ENCODE measurements around the gene AGAP1.

The AGAP1 gene

GRCh38 chr2:235726554-235726953, 232.7 kb downstream of the AGAP1 start:
- TF ChIP-seq TAF1 (IDR thresholded peaks at IDR 0.05; ENCODE audit: borderline replicate concordance, insufficient read depth, low read length) (no peak), POLR2AphosphoS5 (IDR thresholded peaks at IDR 0.05; ENCODE audit: low read depth, low read length) (no peak), SIN3A (IDR thresholded peaks at IDR 0.05; ENCODE audit: borderline replicate concordance, insufficient read depth, low read length) (no peak), FOXP2 (optimal IDR thresholded peaks at IDR 0.05; ENCODE audit: borderline replicate concordance, extremely low read depth, extremely low read length, insufficient read depth) (no peak)
- TF ChIP-seq, protein P1, sequence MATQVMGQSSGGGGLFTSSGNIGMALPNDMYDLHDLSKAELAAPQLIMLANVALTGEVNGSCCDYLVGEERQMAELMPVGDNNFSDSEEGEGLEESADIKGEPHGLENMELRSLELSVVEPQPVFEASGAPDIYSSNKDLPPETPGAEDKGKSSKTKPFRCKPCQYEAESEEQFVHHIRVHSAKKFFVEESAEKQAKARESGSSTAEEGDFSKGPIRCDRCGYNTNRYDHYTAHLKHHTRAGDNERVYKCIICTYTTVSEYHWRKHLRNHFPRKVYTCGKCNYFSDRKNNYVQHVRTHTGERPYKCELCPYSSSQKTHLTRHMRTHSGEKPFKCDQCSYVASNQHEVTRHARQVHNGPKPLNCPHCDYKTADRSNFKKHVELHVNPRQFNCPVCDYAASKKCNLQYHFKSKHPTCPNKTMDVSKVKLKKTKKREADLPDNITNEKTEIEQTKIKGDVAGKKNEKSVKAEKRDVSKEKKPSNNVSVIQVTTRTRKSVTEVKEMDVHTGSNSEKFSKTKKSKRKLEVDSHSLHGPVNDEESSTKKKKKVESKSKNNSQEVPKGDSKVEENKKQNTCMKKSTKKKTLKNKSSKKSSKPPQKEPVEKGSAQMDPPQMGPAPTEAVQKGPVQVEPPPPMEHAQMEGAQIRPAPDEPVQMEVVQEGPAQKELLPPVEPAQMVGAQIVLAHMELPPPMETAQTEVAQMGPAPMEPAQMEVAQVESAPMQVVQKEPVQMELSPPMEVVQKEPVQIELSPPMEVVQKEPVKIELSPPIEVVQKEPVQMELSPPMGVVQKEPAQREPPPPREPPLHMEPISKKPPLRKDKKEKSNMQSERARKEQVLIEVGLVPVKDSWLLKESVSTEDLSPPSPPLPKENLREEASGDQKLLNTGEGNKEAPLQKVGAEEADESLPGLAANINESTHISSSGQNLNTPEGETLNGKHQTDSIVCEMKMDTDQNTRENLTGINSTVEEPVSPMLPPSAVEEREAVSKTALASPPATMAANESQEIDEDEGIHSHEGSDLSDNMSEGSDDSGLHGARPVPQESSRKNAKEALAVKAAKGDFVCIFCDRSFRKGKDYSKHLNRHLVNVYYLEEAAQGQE (IDR thresholded peaks at IDR 0.05; ENCODE audit: insufficient read depth in 1 of 2, low read depth in 2 of 2, low read length in 2 of 2), result no peak

DNA sequence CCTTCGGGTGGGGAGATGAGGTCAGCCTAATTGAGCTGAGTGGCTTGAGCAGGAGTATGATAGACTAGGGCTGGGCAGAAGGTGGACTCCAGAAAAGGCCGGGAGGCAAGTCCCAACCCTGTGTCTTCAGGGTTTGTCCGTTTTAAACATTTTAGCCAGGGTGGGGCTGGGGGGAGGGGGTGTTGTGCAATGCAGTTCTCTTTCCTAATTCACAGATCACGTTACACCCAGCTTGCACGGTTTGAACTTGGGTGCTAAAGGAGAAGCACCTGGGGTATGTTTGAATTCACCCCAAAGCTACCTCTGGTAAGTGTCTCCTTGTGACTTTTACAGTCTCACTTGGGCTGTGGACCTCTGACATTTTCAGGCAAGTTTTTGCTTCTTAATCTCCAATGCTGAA, 233.3 kb downstream of the AGAP1 start:
- TF ChIP-seq FOXP2 (optimal IDR thresholded peaks at IDR 0.05; ENCODE audit: borderline replicate concordance, extremely low read depth, extremely low read length, insufficient read depth), result no peak
- TF ChIP-seq, protein P1 (IDR thresholded peaks at IDR 0.05; ENCODE audit: insufficient read depth in 1 of 2, low read depth in 2 of 2, low read length in 2 of 2), result no peak
- TF ChIP-seq POLR2AphosphoS5 (IDR thresholded peaks at IDR 0.05; ENCODE audit: low read depth, low read length), result no peak
- no peak for TF ChIP-seq TAF1 (IDR thresholded peaks at IDR 0.05; ENCODE audit: borderline replicate concordance, insufficient read depth, low read length)
- no peak for TF ChIP-seq SIN3A (IDR thresholded peaks at IDR 0.05; ENCODE audit: borderline replicate concordance, insufficient read depth, low read length)

DNA sequence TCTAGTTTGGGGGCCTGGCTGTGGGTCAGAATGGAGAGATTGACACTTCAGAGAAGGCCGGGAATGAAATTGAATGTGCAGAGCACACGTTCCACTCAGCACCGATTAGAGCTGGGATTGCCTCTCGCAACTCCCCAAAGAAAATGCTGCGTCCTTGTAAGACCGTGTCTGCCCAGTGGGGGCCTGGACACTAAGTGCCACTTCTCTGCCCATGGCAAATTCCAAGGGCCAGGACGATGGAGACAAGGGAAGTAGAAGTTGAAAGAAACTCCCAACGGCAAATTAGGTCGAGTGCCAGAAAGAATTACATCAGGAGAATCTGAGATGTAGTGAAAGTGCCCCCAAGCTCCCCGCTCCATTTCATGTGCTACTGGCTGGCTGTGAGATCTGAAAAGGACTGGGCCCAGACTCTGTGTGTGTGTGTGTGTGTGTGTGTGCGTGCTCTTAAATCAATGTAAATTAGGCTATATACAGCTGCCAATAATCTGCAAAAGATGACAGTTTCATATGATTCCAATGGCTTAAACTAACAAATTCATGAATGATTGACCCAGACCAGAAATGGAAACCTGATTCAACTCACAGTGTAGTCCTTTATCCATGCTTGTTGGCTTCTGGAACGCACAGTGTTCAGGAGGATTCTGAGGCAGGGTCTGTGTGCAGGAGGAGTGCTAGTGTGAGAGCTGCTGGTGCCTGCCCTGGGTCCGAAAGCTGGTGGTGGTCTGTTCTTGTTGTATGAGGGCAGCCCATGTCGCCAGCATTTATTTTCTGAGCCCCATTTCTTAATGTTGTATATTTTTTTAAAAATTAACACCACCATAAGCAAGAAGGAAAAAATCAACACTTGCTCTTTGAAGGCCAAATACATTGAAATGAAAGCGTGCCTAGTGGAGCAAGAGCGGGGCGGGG, 234.3 kb downstream of the AGAP1 start:
- TF ChIP-seq, protein P1 (IDR thresholded peaks at IDR 0.05; ENCODE audit: insufficient read depth in 1 of 2, low read depth in 2 of 2, low read length in 2 of 2), result no peak
- TF ChIP-seq FOXP2 (optimal IDR thresholded peaks at IDR 0.05; ENCODE audit: borderline replicate concordance, extremely low read depth, extremely low read length, insufficient read depth), result no peak
- TF ChIP-seq TAF1 (IDR thresholded peaks at IDR 0.05; ENCODE audit: borderline replicate concordance, insufficient read depth, low read length), result no peak
- no peak for TF ChIP-seq SIN3A (IDR thresholded peaks at IDR 0.05; ENCODE audit: borderline replicate concordance, insufficient read depth, low read length)
- no peak for TF ChIP-seq POLR2AphosphoS5 (IDR thresholded peaks at IDR 0.05; ENCODE audit: low read depth, low read length)

- no peak for TF ChIP-seq SIN3A (IDR thresholded peaks at IDR 0.05; ENCODE audit: borderline replicate concordance, insufficient read depth, low read length)
- TF ChIP-seq, protein P1 (IDR thresholded peaks at IDR 0.05; ENCODE audit: insufficient read depth in 1 of 2, low read depth in 2 of 2, low read length in 2 of 2), result no peak
Measured at GRCh38 chr2:235728800-235729556, 235.1 kb downstream of the AGAP1 start.
